ENCODE data around the gene CHRM3.

DNA sequence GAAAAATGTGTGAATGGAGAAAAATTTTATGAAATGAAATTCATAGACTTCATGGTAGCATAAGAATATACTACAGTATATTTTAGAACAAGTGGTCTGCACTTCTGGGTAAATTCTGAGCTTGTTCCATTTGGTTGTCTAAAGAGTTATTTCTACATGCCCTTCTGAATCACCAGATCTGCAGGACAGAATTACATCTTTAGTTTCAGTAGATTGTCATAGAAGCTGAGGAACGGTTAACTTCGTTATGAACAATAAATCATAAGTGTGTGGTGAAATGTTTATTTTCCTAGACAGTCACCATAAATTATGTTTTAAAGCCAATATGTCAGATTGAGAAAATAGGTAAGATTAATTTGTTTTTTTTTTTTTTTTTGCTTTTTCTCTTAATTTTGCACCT lies 30.9 kb downstream of the CHRM3 start:
- TF ChIP-seq, protein P1, sequence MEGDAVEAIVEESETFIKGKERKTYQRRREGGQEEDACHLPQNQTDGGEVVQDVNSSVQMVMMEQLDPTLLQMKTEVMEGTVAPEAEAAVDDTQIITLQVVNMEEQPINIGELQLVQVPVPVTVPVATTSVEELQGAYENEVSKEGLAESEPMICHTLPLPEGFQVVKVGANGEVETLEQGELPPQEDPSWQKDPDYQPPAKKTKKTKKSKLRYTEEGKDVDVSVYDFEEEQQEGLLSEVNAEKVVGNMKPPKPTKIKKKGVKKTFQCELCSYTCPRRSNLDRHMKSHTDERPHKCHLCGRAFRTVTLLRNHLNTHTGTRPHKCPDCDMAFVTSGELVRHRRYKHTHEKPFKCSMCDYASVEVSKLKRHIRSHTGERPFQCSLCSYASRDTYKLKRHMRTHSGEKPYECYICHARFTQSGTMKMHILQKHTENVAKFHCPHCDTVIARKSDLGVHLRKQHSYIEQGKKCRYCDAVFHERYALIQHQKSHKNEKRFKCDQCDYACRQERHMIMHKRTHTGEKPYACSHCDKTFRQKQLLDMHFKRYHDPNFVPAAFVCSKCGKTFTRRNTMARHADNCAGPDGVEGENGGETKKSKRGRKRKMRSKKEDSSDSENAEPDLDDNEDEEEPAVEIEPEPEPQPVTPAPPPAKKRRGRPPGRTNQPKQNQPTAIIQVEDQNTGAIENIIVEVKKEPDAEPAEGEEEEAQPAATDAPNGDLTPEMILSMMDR (IDR thresholded peaks at IDR 0.05) = no peak
- TF ChIP-seq EZH2 (IDR thresholded peaks at IDR 0.05; ENCODE audit: borderline replicate concordance, insufficient read depth, low read depth, low read length, poor library complexity, severe bottlenecking) = no peak
